GM23248 (cell line): ENCODE measurements around the gene DENND1A. TPM values are rescaled to one million over a fixed set of nuclear protein-coding genes. Genes with fewer than 3 reads are reported as not detected.

Experiments used
- DNase-seq: peaks from one replicate; pipeline ENCODE4 v3.0.0-alpha.2; 2015
- H2AFZ ChIP-seq: fragments of 200-600 bp; sonication (generic); 2 replicates; pipeline ENCODE4 v1.6.1; 2016; ENCODE audit warnings: antibody characterized with exemption
- H3F3A ChIP-seq: fragments of 200-600 bp; sonication (generic); 2 replicates; pipeline ENCODE4 v1.6.1; 2016; ENCODE audit warnings: mild to moderate bottlenecking, antibody characterized with exemption, mixed run types; ENCODE audit not compliant: insufficient read depth
- H3K27ac ChIP-seq: fragments of 200-600 bp; sonication (generic); 2 replicates; pipeline ENCODE4 v1.5.1; 2016; ENCODE audit warnings: mild to moderate bottlenecking
- H3K27me3 ChIP-seq: fragments of 200-600 bp; sonication (generic); replicated peaks from 2 replicates; pipeline ENCODE4 v1.6.1; 2016; ENCODE audit warnings: mild to moderate bottlenecking; ENCODE audit not compliant: insufficient read depth
- H3K36me3 ChIP-seq: fragments of 200-600 bp; sonication (generic); 2 replicates; pipeline ENCODE4 v1.6.1; 2016; ENCODE audit warnings: low read depth, mild to moderate bottlenecking
- H3K4me1 ChIP-seq: fragments of 200-600 bp; sonication (generic); 2 replicates; pipeline ENCODE4 v1.6.1; 2016; ENCODE audit warnings: mild to moderate bottlenecking; ENCODE audit not compliant: insufficient read depth
- H3K4me2 ChIP-seq: fragments of 200-600 bp; sonication (generic); one replicate; pipeline ENCODE4 v1.6.1; 2016; ENCODE audit warnings: mild to moderate bottlenecking; ENCODE audit not compliant: unreplicated experiment
- H3K4me3 ChIP-seq: fragments of 200-600 bp; sonication (generic); 2 replicates; pipeline ENCODE4 v1.5.1; 2016; ENCODE audit warnings: mild to moderate bottlenecking
- H3K79me2 ChIP-seq: fragments of 200-600 bp; sonication (generic); 2 replicates; pipeline ENCODE4 v1.6.1; 2016; ENCODE audit warnings: mild to moderate bottlenecking; ENCODE audit not compliant: insufficient read depth
- H3K9ac ChIP-seq: fragments of 200-600 bp; sonication (generic); 2 replicates; pipeline ENCODE4 v1.6.1; 2016; ENCODE audit warnings: mild to moderate bottlenecking
- H3K9me2 ChIP-seq: fragments of 200-600 bp; sonication (generic); 2 replicates; pipeline ENCODE4 v1.6.1; 2016; ENCODE audit warnings: mixed run types, mild to moderate bottlenecking, moderate library complexity; ENCODE audit not compliant: insufficient read depth
- H3K9me3 ChIP-seq: fragments of 200-600 bp; sonication (generic); one replicate; pipeline ENCODE4 v1.6.1; 2017; ENCODE audit warnings: low read depth
- H4K20me1 ChIP-seq: fragments of 200-600 bp; sonication (generic); 2 replicates; pipeline ENCODE4 v1.6.0; 2016; ENCODE audit not compliant: insufficient read depth
- EZH2 ChIP-seq: fragments of 200-600 bp; sonication (generic); IDR thresholded peaks from 2 replicates; pipeline ENCODE4 v1.6.1; 2018; ENCODE audit warnings: antibody characterized with exemption, mild to moderate bottlenecking; ENCODE audit not compliant: insufficient read depth, poor library complexity, severe bottlenecking
- EZH2phosphoT487 ChIP-seq: fragments of 200-600 bp; sonication (generic); IDR thresholded peaks from 2 replicates; pipeline ENCODE4 v1.6.1; 2018; ENCODE audit warnings: antibody characterized with exemption, moderate library complexity, mild to moderate bottlenecking, low read depth; ENCODE audit not compliant: insufficient read depth
- WGBS, 2 experiments: methylation state at CpG; one replicate each; pipeline ENCODE4 v1.1.6; 2015 to 2017; ENCODE audit warnings: low lambda C conversion rate in 2 of 2, low coverage in 1 of 2; ENCODE audit errors: missing lambda C conversion rate in 2 of 2; 5-methylcytosine and 5-hydroxymethylcytosine counted together
- in situ Hi-C: fragments of 300-500 bp; cut with MboI; formaldehyde crosslinking; loops from 2 replicates; pipeline ENCODE4 v1.15.0; 2020
- polyA plus RNA-seq: library from polyadenylated mRNA; unstranded; fragments of >200 nt; fragmentation: Nextera tagmentation; extraction: Ambion mirVana; gene quantifications from 2 replicates; pipeline ENCODE4 v1.2.1, GENCODE V29; 2016
- total RNA-seq: library from RNA; depleted of rRNA; stranded (reverse); fragments of >200 nt; shearing (Covaris generic); gene quantifications from 2 replicates; pipeline ENCODE4 v1.2.3, GENCODE V29; 2014

Gene DENND1A
- total and polyA plus RNA-seq, 2 experiments from 2014 or later: 13.2 to 16.4 TPM

DNA sequence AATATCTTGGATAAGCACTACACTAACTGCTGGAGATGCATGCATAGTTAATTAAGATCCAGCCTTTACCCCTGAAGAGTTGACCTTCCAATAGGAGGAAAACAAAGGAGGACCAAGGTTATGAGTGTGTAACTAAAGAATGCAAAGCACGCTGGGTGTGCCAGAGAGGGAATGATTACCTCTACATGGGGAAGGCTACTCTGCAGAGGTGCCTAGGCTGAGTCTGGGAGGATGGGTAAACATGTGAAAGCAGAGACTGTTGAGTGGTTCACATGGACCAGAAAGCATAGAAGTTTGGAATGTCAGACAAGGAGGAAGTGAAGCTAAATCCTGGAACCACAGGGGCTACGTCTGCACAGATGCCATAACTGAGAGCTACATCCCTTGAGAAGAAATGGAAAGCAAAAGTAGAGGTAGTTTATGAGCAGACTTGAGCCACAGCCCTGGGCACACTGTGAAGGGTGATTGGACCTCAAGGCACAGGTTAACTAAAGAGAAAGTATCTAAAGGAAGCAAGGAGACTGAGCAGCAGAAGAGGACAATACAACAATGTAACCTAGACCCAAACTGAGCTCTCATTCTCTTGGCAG, 176.2 kb downstream of the DENND1A start:
- 96 to 100% methylated on average over 2 of the region's 2 CpGs for WGBS, 2 experiments
- H3K27me3 ChIP-seq: no peaks in the 10 kb centered on the region
- H3K9me2 ChIP-seq: no peaks in the 10 kb centered on the region

DNA sequence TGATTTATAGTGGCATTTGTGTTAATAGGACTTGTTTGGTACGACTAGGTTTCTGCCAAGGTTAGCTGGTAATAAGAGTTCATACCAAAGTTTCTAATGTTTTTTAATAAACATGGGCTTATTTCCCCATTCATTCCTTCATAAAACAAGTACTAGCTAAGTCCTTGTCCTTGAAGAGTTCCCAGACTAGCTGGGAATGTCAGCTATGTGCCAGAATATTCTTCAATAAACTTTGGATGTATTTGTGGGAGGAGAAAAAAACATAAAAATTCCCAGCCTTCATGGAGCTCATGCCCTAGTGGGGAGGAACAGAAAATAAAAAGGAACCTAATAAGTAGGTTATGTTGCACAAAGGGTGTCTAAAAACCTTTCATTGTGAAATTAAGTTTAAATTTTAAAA, 176.9 kb downstream of the DENND1A start:
- Histone ChIP-seq H4K20me1 (no peaks in the 10 kb centered on the region), H3K79me2 (no peaks in the 10 kb centered on the region), H3K9me3 (no peaks in the 10 kb centered on the region), H3K27me3 (no peaks in the 10 kb centered on the region), H3K9ac (no peak overlapping the region), H3K4me3 (no peak overlapping the region), H3K27ac (no peak overlapping the region), H3K36me3 (no peaks in the 10 kb centered on the region), H2AFZ (no peak overlapping the region), H3F3A (no peaks in the 10 kb centered on the region), H3K4me1 (no peaks in the 10 kb centered on the region), H3K9me2 (no peaks in the 10 kb centered on the region), H3K4me2 (no peak overlapping the region)
- TF ChIP-seq EZH2 (no peak), EZH2phosphoT487 (no peak)
- WGBS, 2 experiments: 37 to 43% methylated on average over 1 of the region's 1 CpG
- no peak for DNase-seq
- in situ Hi-C loops: no loop called here

More for the DNA sequence above, 176.2 kb downstream of the DENND1A start:
- Histone ChIP-seq H3K79me2 (no peaks in the 10 kb centered on the region), H3K9ac (no peak overlapping the region), H3K9me3 (no peaks in the 10 kb centered on the region), H3F3A (no peaks in the 10 kb centered on the region), H3K36me3 (no peaks in the 10 kb centered on the region), H3K4me2 (no peak overlapping the region), H4K20me1 (no peaks in the 10 kb centered on the region), H3K4me3 (no peak overlapping the region), H3K4me1 (no peaks in the 10 kb centered on the region), H3K27ac (no peak overlapping the region), H2AFZ (no peak overlapping the region)
- no peak for DNase-seq
- in situ Hi-C loops: no loop called here
- TF ChIP-seq EZH2 (no peak), EZH2phosphoT487 (no peak)

DNA sequence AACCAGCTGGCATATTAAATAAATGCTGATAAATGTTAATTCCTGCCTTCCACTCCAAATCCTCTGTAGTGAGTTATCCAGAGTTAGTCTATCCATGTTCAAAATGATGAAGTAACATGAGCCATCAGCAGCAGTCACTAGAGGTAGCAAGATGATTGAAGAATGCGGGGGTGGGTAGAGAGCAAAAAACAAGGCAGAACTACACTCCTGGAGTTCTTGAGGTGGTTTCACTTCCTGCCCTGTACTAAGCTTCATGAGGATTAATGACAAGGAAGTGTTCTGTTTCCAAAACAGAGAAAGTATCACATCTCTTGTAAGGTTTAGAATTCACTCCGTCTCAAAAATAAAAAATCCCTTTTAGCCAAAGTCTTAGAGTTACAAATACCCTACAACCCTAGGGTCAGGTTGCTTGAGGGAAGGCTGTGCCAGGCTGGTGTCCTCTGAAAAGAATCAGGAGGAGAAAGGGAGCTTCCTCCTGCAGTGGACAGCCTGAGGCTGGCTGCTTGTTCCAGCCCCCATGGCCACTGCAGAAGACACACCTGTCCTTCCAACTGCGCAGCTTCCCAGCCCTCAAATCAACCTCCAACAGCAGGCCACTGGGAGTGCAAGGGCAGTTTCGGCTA, 180.2 kb downstream of the DENND1A start:
- no peaks in the 10 kb centered on the region for H3K9me2 ChIP-seq
- no peak for DNase-seq
- no peaks in the 10 kb centered on the region for H3K4me1 ChIP-seq
- in situ Hi-C loops: no loop called here
- no peaks in the 10 kb centered on the region for H4K20me1 ChIP-seq
- no peak overlapping the region for H3K4me2 ChIP-seq
- H3K27ac ChIP-seq: no peak overlapping the region
- TF ChIP-seq EZH2 (no peak), EZH2phosphoT487 (no peak)
- no peaks in the 10 kb centered on the region for H3F3A ChIP-seq
- WGBS, 2 experiments: 90 to 91% methylated on average over 4 of the region's 4 CpGs
- H3K9me3 ChIP-seq: no peaks in the 10 kb centered on the region
- no peak overlapping the region for H3K4me3 ChIP-seq
- no peaks in the 10 kb centered on the region for H3K36me3 ChIP-seq
- H3K9ac ChIP-seq: no peak overlapping the region
- H3K27me3 ChIP-seq: no peaks in the 10 kb centered on the region
- H3K79me2 ChIP-seq: no peaks in the 10 kb centered on the region
- no peak overlapping the region for H2AFZ ChIP-seq

DNA sequence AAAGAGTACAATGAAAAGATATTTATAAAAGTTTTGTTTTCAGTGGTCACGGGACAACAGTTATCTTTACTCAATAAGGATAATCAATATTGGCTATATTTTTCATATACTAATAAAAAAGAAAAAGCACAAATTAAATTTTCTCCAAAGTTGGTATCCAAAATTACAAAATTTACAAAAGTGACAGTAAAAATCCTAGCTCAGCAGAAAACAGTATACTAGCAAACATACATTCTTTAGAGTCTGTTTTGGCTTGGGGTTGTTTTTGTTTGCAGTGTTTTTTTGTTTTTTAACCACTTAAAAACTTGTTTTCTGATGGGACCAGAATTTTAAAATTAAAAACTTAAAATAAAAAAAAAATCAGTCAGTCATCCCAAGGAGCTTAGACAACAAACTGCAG, 183.2 kb downstream of the DENND1A start:
- WGBS, 2 experiments: 82 to 92% methylated on average over 1 of the region's 1 CpG
- H3K79me2 ChIP-seq: no peaks in the 10 kb centered on the region

More for the DNA sequence above, 183.2 kb downstream of the DENND1A start:
- TF ChIP-seq EZH2phosphoT487 (no peak), EZH2 (no peak)
- H3K27me3 ChIP-seq: no peaks in the 10 kb centered on the region
- no peaks in the 10 kb centered on the region for H4K20me1 ChIP-seq
- in situ Hi-C loops: no loop called here
- H3K27ac ChIP-seq: no peak overlapping the region
- H3F3A ChIP-seq: no peaks in the 10 kb centered on the region
- no peak for DNase-seq
- no peak overlapping the region for H2AFZ ChIP-seq
- H3K36me3 ChIP-seq: no peaks in the 10 kb centered on the region
- H3K9ac ChIP-seq: no peak overlapping the region
- no peak overlapping the region for H3K4me2 ChIP-seq
- no peaks in the 10 kb centered on the region for H3K9me3 ChIP-seq
- H3K9me2 ChIP-seq: no peaks in the 10 kb centered on the region
- no peak overlapping the region for H3K4me3 ChIP-seq
- no peaks in the 10 kb centered on the region for H3K4me1 ChIP-seq
